H1 (cell line): ENCODE data around the gene GDPD5. TPM values are rescaled to one million over a fixed set of nuclear protein-coding genes. Genes with fewer than 3 reads are reported as not detected.

Experiments used
- BACH1 ChIP-seq: IDR thresholded peaks from 2 replicates; pipeline ENCODE4 v1.6.1; 2012; ENCODE audit warnings: low read length, improper control_type of control experiment
- FOSL1 ChIP-seq: IDR thresholded peaks from 2 replicates; pipeline ENCODE4 v1.6.1; 2011; ENCODE audit warnings: mild to moderate bottlenecking, low read depth, low read length, moderate library complexity; ENCODE audit not compliant: insufficient read depth
- JUND ChIP-seq: IDR thresholded peaks from 2 replicates; pipeline ENCODE4 v1.6.1; 2011; ENCODE audit warnings: mild to moderate bottlenecking, improper control_type of control experiment, low read length
- KDM5A ChIP-seq: fragments of 200-600 bp; IDR thresholded peaks from 2 replicates; pipeline ENCODE4 v1.7.1; 2012; ENCODE audit warnings: mild to moderate bottlenecking, low read length, inconsistent platforms, mixed read lengths
- NRF1 ChIP-seq: IDR thresholded peaks from 2 replicates; pipeline ENCODE4 v1.6.1; 2011; ENCODE audit warnings: mild to moderate bottlenecking, low read depth, low read length, improper control_type of control experiment
- polyA plus RNA-seq, 7 experiments: library from polyadenylated mRNA; depleted of rRNA in 3 of 7; stranded (reverse) in 5 of 7; unstranded in 2 of 7; fragments of >200 nt in 5 of 7; fragments of 200-250 nt in 2 of 7; gene quantifications; 1 replicate in 5 of 7; 2 replicates in 1 of 7; 4 replicates in 1 of 7; pipeline versions ENCODE4 v1.2.1 to v1.2.3, GENCODE V29; 2011 to 2013; ENCODE audit warnings: missing spikeins in 2 of 7, mixed read lengths in 2 of 7
- total RNA-seq: library from RNA; stranded (reverse); fragmentation: NEBNext Ultra II Directional; extraction: Animal tissue kit (Norgen Biotek cat#: 25700); gene quantifications from 2 replicates; pipeline ENCODE4 v1.2.1, GENCODE V29; 2021
- TF ChIP-seq, protein P1 (sequence below): fragments of 300-600 bp; sonication (generic); IDR thresholded peaks from 2 replicates; pipeline ENCODE4 v1.7.1; 2012; ENCODE audit warnings: low read length, moderate library complexity, mild to moderate bottlenecking, inconsistent platforms; ENCODE audit not compliant: insufficient replicate concordance
- TF ChIP-seq, protein P2 (sequence below): IDR thresholded peaks from 2 replicates; pipeline ENCODE4 v1.6.1; 2011; ENCODE audit warnings: low read length, improper control_type of control experiment
- TF ChIP-seq, protein P3 (sequence below): IDR thresholded peaks from 2 replicates; pipeline ENCODE4 v1.6.1; 2012; ENCODE audit warnings: inconsistent platforms
- TF ChIP-seq, protein P4 (sequence below): IDR thresholded peaks from 2 replicates; pipeline ENCODE4 v1.6.1; 2011; ENCODE audit warnings: low read depth, mild to moderate bottlenecking, low read length; ENCODE audit not compliant: insufficient read depth

The GDPD5 gene
- total and polyA plus RNA-seq, 2 of the 8 experiments (the other 6 are each of a cell fraction or from before 2014, with no cell fraction given) = 7.8 to 8.6 TPM

DNA sequence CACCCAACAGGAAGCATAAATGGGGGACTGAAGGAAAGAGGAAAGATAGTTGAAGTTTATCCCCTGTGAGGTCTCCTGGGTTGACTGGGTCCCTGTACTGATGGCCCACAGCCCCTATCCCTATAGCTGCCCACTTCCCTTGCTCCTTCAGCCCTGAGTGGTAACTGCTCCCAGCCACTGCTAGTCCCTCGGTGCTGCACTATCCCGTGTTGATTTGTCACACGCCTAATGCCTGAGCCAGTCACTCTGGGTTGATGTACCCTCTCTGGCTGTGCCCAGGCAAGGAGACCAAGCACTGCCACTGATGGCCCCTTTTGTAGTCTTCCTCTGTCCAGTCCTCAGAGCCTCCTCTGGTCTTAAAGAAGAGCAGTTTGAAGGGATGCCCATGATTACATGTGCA is 9.6 kb downstream of the GDPD5 start (continued):
- TF ChIP-seq, protein P1, sequence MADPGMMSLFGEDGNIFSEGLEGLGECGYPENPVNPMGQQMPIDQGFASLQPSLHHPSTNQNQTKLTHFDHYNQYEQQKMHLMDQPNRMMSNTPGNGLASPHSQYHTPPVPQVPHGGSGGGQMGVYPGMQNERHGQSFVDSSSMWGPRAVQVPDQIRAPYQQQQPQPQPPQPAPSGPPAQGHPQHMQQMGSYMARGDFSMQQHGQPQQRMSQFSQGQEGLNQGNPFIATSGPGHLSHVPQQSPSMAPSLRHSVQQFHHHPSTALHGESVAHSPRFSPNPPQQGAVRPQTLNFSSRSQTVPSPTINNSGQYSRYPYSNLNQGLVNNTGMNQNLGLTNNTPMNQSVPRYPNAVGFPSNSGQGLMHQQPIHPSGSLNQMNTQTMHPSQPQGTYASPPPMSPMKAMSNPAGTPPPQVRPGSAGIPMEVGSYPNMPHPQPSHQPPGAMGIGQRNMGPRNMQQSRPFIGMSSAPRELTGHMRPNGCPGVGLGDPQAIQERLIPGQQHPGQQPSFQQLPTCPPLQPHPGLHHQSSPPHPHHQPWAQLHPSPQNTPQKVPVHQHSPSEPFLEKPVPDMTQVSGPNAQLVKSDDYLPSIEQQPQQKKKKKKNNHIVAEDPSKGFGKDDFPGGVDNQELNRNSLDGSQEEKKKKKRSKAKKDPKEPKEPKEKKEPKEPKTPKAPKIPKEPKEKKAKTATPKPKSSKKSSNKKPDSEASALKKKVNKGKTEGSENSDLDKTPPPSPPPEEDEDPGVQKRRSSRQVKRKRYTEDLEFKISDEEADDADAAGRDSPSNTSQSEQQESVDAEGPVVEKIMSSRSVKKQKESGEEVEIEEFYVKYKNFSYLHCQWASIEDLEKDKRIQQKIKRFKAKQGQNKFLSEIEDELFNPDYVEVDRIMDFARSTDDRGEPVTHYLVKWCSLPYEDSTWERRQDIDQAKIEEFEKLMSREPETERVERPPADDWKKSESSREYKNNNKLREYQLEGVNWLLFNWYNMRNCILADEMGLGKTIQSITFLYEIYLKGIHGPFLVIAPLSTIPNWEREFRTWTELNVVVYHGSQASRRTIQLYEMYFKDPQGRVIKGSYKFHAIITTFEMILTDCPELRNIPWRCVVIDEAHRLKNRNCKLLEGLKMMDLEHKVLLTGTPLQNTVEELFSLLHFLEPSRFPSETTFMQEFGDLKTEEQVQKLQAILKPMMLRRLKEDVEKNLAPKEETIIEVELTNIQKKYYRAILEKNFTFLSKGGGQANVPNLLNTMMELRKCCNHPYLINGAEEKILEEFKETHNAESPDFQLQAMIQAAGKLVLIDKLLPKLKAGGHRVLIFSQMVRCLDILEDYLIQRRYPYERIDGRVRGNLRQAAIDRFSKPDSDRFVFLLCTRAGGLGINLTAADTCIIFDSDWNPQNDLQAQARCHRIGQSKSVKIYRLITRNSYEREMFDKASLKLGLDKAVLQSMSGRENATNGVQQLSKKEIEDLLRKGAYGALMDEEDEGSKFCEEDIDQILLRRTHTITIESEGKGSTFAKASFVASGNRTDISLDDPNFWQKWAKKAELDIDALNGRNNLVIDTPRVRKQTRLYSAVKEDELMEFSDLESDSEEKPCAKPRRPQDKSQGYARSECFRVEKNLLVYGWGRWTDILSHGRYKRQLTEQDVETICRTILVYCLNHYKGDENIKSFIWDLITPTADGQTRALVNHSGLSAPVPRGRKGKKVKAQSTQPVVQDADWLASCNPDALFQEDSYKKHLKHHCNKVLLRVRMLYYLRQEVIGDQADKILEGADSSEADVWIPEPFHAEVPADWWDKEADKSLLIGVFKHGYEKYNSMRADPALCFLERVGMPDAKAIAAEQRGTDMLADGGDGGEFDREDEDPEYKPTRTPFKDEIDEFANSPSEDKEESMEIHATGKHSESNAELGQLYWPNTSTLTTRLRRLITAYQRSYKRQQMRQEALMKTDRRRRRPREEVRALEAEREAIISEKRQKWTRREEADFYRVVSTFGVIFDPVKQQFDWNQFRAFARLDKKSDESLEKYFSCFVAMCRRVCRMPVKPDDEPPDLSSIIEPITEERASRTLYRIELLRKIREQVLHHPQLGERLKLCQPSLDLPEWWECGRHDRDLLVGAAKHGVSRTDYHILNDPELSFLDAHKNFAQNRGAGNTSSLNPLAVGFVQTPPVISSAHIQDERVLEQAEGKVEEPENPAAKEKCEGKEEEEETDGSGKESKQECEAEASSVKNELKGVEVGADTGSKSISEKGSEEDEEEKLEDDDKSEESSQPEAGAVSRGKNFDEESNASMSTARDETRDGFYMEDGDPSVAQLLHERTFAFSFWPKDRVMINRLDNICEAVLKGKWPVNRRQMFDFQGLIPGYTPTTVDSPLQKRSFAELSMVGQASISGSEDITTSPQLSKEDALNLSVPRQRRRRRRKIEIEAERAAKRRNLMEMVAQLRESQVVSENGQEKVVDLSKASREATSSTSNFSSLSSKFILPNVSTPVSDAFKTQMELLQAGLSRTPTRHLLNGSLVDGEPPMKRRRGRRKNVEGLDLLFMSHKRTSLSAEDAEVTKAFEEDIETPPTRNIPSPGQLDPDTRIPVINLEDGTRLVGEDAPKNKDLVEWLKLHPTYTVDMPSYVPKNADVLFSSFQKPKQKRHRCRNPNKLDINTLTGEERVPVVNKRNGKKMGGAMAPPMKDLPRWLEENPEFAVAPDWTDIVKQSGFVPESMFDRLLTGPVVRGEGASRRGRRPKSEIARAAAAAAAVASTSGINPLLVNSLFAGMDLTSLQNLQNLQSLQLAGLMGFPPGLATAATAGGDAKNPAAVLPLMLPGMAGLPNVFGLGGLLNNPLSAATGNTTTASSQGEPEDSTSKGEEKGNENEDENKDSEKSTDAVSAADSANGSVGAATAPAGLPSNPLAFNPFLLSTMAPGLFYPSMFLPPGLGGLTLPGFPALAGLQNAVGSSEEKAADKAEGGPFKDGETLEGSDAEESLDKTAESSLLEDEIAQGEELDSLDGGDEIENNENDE = no peak
- TF ChIP-seq, protein P2, sequence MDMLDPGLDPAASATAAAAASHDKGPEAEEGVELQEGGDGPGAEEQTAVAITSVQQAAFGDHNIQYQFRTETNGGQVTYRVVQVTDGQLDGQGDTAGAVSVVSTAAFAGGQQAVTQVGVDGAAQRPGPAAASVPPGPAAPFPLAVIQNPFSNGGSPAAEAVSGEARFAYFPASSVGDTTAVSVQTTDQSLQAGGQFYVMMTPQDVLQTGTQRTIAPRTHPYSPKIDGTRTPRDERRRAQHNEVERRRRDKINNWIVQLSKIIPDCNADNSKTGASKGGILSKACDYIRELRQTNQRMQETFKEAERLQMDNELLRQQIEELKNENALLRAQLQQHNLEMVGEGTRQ = no peak
- TF ChIP-seq, protein P3, sequence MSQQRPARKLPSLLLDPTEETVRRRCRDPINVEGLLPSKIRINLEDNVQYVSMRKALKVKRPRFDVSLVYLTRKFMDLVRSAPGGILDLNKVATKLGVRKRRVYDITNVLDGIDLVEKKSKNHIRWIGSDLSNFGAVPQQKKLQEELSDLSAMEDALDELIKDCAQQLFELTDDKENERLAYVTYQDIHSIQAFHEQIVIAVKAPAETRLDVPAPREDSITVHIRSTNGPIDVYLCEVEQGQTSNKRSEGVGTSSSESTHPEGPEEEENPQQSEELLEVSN = no peak
- TF ChIP-seq FOSL1 (no peak), JUND (no peak), KDM5A (no peak), NRF1 (no peak), BACH1 (no peak)
- TF ChIP-seq, protein P4, sequence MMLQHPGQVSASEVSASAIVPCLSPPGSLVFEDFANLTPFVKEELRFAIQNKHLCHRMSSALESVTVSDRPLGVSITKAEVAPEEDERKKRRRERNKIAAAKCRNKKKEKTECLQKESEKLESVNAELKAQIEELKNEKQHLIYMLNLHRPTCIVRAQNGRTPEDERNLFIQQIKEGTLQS = no peak
- TF ChIP-seq, all 59 proteins: peak for 0
